CD14-positive monocyte (primary cell): ENCODE results near the gene GDF9. TPM values are rescaled to one million over a fixed set of nuclear protein-coding genes. Genes with fewer than 3 reads are reported as not detected.

Experiments used
- DNase-seq, 3 donors: peaks; one replicate each; pipeline ENCODE4 v3.0.0-alpha.2; 2011 to 2022
- H2AFZ ChIP-seq: 2 replicates; pipeline ENCODE4 v1.6.0; 2012; ENCODE audit warnings: mild to moderate bottlenecking, low read depth, low read length, inconsistent platforms; ENCODE audit not compliant: insufficient read depth, poor library complexity, severe bottlenecking
- H3K27ac ChIP-seq, 2 donors: 1 replicate in 1 of 2; 2 replicates in 1 of 2; pipeline ENCODE4 v1.5.1; 2012 to 2013; ENCODE audit warnings: low read length in 2 of 2, control low read depth in 1 of 2, inconsistent platforms in 1 of 2, low read depth in 1 of 2, mild to moderate bottlenecking in 1 of 2
- H3K27me3 ChIP-seq, 2 donors: one replicate each; pipeline versions ENCODE4 v1.6.0 to v1.6.1; 2011 to 2013; ENCODE audit warnings: low read length in 2 of 2; ENCODE audit not compliant: control insufficient read depth in 2 of 2, insufficient read depth in 2 of 2
- H3K36me3 ChIP-seq, 2 donors: replicated peaks in 1 of 2; 1 replicate in 1 of 2; 2 replicates in 1 of 2; pipeline versions ENCODE4 v1.5.1 to v1.6.1; 2012 to 2013; ENCODE audit warnings: low read length in 2 of 2, control low read depth in 1 of 2, inconsistent platforms in 1 of 2, mild to moderate bottlenecking in 1 of 2; ENCODE audit not compliant: insufficient read depth in 2 of 2, control insufficient read depth in 1 of 2
- H3K4me1 ChIP-seq, 2 donors: 1 replicate in 1 of 2; 2 replicates in 1 of 2; pipeline versions ENCODE4 v1.5.1 to v1.6.1; 2012 to 2013; ENCODE audit warnings: low read length in 2 of 2, control low read depth in 1 of 2, inconsistent platforms in 1 of 2, mild to moderate bottlenecking in 1 of 2, moderate library complexity in 1 of 2; ENCODE audit not compliant: insufficient read depth in 2 of 2, control insufficient read depth in 1 of 2
- H3K4me2 ChIP-seq: replicated peaks from 2 replicates; pipeline ENCODE3; 2012; ENCODE audit warnings: low read length, moderate library complexity, mild to moderate bottlenecking; ENCODE audit not compliant: poor library complexity, severe bottlenecking; ENCODE audit errors: extremely low read depth
- H3K4me3 ChIP-seq, 3 experiments: fragments of 200-600 bp in 1 of 3; sonication (generic) in 1 of 3; replicated peaks in 1 of 3; 1 replicate in 2 of 3; 2 replicates in 1 of 3; pipeline ENCODE4 v1.5.1; 2011 to 2013; ENCODE audit warnings: low read length in 3 of 3, mild to moderate bottlenecking in 3 of 3, control low read depth in 2 of 3, low read depth in 2 of 3, inconsistent platforms in 1 of 3, moderate library complexity in 1 of 3
- H3K79me2 ChIP-seq: 2 replicates; pipeline ENCODE4 v1.6.0; 2012; ENCODE audit warnings: mild to moderate bottlenecking, control low read depth, inconsistent platforms, low read length, moderate library complexity; ENCODE audit not compliant: insufficient read depth
- H3K9ac ChIP-seq: 2 replicates; pipeline ENCODE4 v1.6.0; 2017; ENCODE audit warnings: low read length, mild to moderate bottlenecking; ENCODE audit not compliant: insufficient read depth, poor library complexity, severe bottlenecking
- H3K9me3 ChIP-seq, 2 donors: replicated peaks in 1 of 2; 1 replicate in 1 of 2; 2 replicates in 1 of 2; pipeline versions ENCODE4 v1.5.1 to v1.6.1; 2012 to 2013; ENCODE audit warnings: low read length in 2 of 2, control low read depth in 1 of 2; ENCODE audit not compliant: control insufficient read depth in 1 of 2, insufficient read depth in 1 of 2
- H4K20me1 ChIP-seq: 2 replicates; pipeline ENCODE4 v1.6.0; 2012; ENCODE audit warnings: mild to moderate bottlenecking, low read length, control low read depth, moderate library complexity; ENCODE audit not compliant: insufficient read depth
- H3K27ac Mint-ChIP-seq, 7 donors: one replicate each; pipeline ENCODE4 v1.8.0; 2020; ENCODE audit warnings: mild to moderate bottlenecking in 7 of 7, mixed read lengths in 7 of 7, moderate library complexity in 6 of 7, inconsistent platforms in 2 of 7
- H3K27me3 Mint-ChIP-seq, 3 donors: one replicate each; pipeline ENCODE4 v1.8.0; 2021 to 2022; ENCODE audit warnings: low read depth in 3 of 3, mild to moderate bottlenecking in 3 of 3, mixed read lengths in 3 of 3, moderate library complexity in 3 of 3, inconsistent platforms in 1 of 3
- H3K36me3 Mint-ChIP-seq, 2 donors: one replicate each; pipeline ENCODE4 v1.8.0; 2020; ENCODE audit warnings: mixed read lengths in 2 of 2, inconsistent platforms in 1 of 2, mild to moderate bottlenecking in 1 of 2
- H3K4me1 Mint-ChIP-seq: one replicate; pipeline ENCODE4 v1.8.0; 2020; ENCODE audit warnings: mild to moderate bottlenecking, mixed read lengths
- H3K4me3 Mint-ChIP-seq, 2 donors: one replicate each; pipeline ENCODE4 v1.8.0; 2020; ENCODE audit warnings: mild to moderate bottlenecking in 2 of 2, mixed read lengths in 2 of 2, moderate library complexity in 1 of 2
- H3K9me3 Mint-ChIP-seq, 7 donors: one replicate each; pipeline ENCODE4 v1.8.0; 2020 to 2022; ENCODE audit warnings: mixed read lengths in 7 of 7, mild to moderate bottlenecking in 6 of 7, moderate library complexity in 6 of 7, inconsistent platforms in 2 of 7
- WGBS: methylation state at CpG from one replicate; pipeline ENCODE4 v1.1.5; 2013; ENCODE audit warnings: missing lambda C conversion rate; ENCODE audit not compliant: insufficient coverage; 5-methylcytosine and 5-hydroxymethylcytosine counted together
- intact Hi-C, 2 donors: fragments of 100-400 bp; cut with micrococcal nuclease; formaldehyde crosslinking; loops; one replicate each; pipeline versions ENCODE4 v1.15.0 to v1.15.1; 2023
- polyA plus RNA-seq, 3 donors: library from polyadenylated mRNA; depleted of rRNA in 1 of 3; unstranded in 2 of 3; stranded (reverse) in 1 of 3; fragments of 300-500 nt in 2 of 3; fragments of >200 nt in 1 of 3; fragmentation: Illumina TruSeq in 2 of 3; gene quantifications; 1 replicate in 2 of 3; 2 replicates in 1 of 3; pipeline ENCODE4 v1.2.3, GENCODE V29; 2012 to 2021
- TF ChIP-seq, protein P1 (sequence below): fragments of 200-600 bp; IDR thresholded peaks from one replicate; pipeline ENCODE4 v1.8.0; 2022; ENCODE audit warnings: antibody characterized with exemption, mild to moderate bottlenecking

Gene GDF9
- polyA plus RNA-seq, 3 donors, result 0.55 TPM; not detected in 2

DNA sequence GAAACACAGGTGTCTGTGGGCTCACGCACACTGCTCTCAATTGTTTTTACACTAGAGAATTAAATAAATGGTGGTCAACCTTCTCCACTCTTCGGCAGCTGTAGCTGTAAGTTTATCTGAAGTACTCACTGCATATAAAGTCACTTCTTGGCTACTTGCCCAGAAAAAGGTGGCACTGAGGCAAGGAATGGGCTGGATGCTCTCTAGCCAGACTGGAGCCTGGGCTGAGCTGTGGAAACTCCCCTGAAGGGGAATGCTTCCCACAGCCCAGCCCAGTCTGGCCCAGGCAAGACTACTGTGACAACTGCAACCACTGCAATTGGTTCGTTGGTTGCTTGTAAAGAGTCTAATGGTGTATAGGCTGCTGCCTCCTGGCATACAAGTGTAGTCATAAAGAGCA lies 11.7 kb upstream of the GDF9 start:
- WGBS, result no CpG with 5 or more reads among the region's 3 CpGs
- H3K9me3 ChIP-seq, result no peaks in the 10 kb centered on the region
- no peak for DNase-seq
- H3K4me1 Mint-ChIP-seq, result no peaks in the 10 kb centered on the region
- no peak overlapping the region for H2AFZ ChIP-seq
- no peaks in the 10 kb centered on the region for H3K27me3 Mint-ChIP-seq
- H4K20me1 ChIP-seq, result peaks cover 5% of the 10 kb centered on the region
- peaks cover 60 to 75% of the 10 kb centered on the region in 2 donors for H3K36me3 Mint-ChIP-seq
- H3K27ac Mint-ChIP-seq, result no peak overlapping the region
- no peaks in the 10 kb centered on the region for H3K79me2 ChIP-seq
- no peak overlapping the region for H3K27ac ChIP-seq
- no peak overlapping the region for H3K4me2 ChIP-seq
- H3K9ac ChIP-seq, result no peak overlapping the region
- TF ChIP-seq, protein P1, sequence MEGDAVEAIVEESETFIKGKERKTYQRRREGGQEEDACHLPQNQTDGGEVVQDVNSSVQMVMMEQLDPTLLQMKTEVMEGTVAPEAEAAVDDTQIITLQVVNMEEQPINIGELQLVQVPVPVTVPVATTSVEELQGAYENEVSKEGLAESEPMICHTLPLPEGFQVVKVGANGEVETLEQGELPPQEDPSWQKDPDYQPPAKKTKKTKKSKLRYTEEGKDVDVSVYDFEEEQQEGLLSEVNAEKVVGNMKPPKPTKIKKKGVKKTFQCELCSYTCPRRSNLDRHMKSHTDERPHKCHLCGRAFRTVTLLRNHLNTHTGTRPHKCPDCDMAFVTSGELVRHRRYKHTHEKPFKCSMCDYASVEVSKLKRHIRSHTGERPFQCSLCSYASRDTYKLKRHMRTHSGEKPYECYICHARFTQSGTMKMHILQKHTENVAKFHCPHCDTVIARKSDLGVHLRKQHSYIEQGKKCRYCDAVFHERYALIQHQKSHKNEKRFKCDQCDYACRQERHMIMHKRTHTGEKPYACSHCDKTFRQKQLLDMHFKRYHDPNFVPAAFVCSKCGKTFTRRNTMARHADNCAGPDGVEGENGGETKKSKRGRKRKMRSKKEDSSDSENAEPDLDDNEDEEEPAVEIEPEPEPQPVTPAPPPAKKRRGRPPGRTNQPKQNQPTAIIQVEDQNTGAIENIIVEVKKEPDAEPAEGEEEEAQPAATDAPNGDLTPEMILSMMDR, result no peak
- no peak overlapping the region for H3K4me3 ChIP-seq
- intact Hi-C loops, result no loop called here
- no peak overlapping the region for H3K4me3 Mint-ChIP-seq
- H3K36me3 ChIP-seq, result peaks cover 54 to 89% of the 10 kb centered on the region in 2 donors
- no peaks in the 10 kb centered on the region for H3K4me1 ChIP-seq
- H3K27me3 ChIP-seq, result no peaks in the 10 kb centered on the region
- H3K9me3 Mint-ChIP-seq, result no peaks in the 10 kb centered on the region

DNA sequence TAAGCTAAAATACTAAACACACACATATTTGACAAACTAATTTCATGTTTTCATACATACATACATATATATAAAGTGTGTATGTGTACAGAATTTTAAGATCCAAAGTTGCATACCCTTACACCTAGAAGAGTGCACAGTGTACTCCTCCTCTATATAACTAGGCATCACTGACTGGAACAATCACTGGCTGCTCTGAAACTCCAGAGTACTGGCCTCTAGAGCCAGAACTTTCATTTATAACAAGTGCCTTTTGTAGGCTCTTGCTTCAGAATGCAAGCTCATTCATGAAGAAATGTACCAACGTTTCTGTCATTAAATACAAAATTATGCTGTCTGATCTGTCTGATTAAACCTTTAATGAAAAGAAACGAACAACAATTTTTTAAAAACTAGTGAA lies 11.2 kb upstream of the GDF9 start:
- H4K20me1 ChIP-seq, result peaks cover 5% of the 10 kb centered on the region
- no peaks in the 10 kb centered on the region for H3K9me3 ChIP-seq
- no peaks in the 10 kb centered on the region for H3K27me3 ChIP-seq
- no peak overlapping the region for H3K4me3 ChIP-seq
- no peak overlapping the region for H2AFZ ChIP-seq
- H3K79me2 ChIP-seq, result no peaks in the 10 kb centered on the region
- H3K27ac ChIP-seq, result no peak overlapping the region
- no peaks in the 10 kb centered on the region for H3K4me1 Mint-ChIP-seq
- H3K4me2 ChIP-seq, result no peak overlapping the region
- H3K9ac ChIP-seq, result no peak overlapping the region
- H3K27ac Mint-ChIP-seq, result no peak overlapping the region
- H3K4me1 ChIP-seq, result no peaks in the 10 kb centered on the region
- no CpG with 5 or more reads among the region's 2 CpGs for WGBS
- H3K36me3 Mint-ChIP-seq, result peaks cover 59 to 75% of the 10 kb centered on the region in 2 donors
- intact Hi-C loops, result no loop called here
- peaks cover 54 to 89% of the 10 kb centered on the region in 2 donors for H3K36me3 ChIP-seq
- H3K4me3 Mint-ChIP-seq, result no peak overlapping the region
- H3K27me3 Mint-ChIP-seq, result peaks cover 0 to 2% (median 0%) of the 10 kb centered on the region in 3 donors
- DNase-seq, result no peak
- H3K9me3 Mint-ChIP-seq, result no peaks in the 10 kb centered on the region
- TF ChIP-seq, protein P1, result no peak
